NCI-H128 (cell line): ENCODE results near the gene IL1RAPL2.
"Not testable (repeated sequence)": the region's sequence is repeated elsewhere in the genome, so short reads cannot be mapped to it uniquely, and the experiment has no call there.

Experiments
- DNase-seq: peaks from one replicate; lab custom pipeline; 2025; ENCODE audit not compliant: unreplicated experiment; lab: John Stamatoyannopoulos, UW

The IL1RAPL2 gene

GRCh38 chrX:105006103-105006502 is 440.1 kb downstream of the IL1RAPL2 start:
- no peak for DNase-seq

GRCh38 chrX:105006996-105007395 is 441.0 kb downstream of the IL1RAPL2 start:
- DNase-seq: no peak

GRCh38 chrX:105013719-105014118 is 447.7 kb downstream of the IL1RAPL2 start:
- DNase-seq: no peak

DNA sequence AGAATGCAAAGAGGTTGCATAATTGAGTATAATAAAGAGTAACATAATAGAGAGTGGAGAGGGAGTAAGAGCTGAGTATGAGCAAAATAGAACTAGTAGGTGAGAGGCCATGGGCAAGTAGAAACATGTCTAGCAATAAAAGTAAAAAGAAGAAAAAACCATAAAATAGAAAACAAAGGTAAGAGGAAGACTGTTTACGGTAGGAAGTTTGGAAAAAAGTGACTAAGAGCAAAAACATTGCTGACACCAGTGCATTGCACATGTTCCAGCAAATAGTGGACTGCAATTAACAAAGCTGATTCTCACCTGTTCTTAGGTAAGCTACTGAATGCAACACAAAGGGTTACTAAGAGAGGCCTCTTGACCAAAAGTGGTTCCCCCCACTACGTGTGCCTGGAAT is 451.6 kb downstream of the IL1RAPL2 start:
- DNase-seq: no peak

DNA sequence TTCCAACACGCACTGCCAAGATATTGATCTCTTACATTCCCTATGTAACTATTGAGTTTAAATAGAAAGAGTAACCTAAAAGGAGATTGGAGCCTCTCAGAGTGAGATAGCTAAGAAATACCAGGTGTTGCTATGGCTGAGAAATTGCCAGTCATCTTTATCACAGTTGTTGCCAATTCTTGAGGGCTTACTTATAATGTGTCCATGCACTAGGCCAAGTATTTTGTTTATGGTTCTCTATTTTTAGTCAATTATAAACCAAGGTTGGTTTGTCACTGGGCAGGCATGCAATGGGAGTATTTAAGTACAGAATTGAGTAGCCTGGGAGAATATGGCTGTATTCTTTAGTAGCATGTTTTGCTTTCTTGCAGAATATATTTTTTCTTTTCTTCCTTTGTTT is 452.9 kb downstream of the IL1RAPL2 start:
- no peak for DNase-seq

DNA sequence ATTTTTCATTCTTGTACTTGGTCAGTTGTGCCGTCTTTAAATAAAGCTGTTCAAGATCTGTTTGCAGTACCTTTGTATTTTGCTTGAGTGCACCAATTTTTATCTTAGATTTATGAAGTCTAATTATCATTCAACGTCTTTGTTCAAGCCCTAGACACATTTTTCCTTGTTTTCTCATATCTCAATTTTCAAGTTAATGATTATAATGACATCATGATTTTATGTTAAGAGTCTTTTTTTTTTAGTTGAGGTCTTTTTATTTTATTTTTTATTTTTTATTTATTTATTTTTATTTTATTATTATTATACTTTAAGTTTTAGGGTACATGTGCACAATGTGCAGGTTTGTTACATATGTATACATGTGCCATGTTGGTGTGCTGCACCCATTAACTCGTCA is 463.0 kb downstream of the IL1RAPL2 start:
- DNase-seq: not testable (repeated sequence)

GRCh38 chrX:105038672-105039328 is 472.8 kb downstream of the IL1RAPL2 start:
- no peak for DNase-seq

DNA sequence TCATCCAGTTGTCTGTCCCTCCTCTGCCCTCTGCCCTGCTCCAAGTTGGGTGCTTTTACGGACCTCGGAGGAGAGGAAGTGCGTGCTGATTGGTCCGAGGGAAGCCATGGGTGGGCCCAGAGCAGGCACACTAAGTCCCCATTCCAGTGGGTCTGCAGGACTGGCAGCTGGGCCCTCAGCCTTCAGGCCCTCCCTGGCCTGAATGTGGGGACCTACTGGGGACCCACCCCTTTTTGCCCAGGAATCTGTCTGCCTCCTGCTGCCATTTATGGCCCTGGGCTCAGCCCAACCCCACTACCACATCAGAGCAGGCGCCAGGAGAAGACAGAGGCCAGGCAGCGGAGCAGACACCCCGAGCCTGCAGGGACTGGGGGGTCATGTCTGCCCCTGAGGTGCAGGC is 484.9 kb downstream of the IL1RAPL2 start:
- DNase-seq: no peak

- no peak for DNase-seq
Observed at GRCh38 chrX:105051364-105051763, 485.4 kb downstream of the IL1RAPL2 start.

- DNase-seq: no peak
Observed at GRCh38 chrX:105052926-105053325, 486.9 kb downstream of the IL1RAPL2 start.

GRCh38 chrX:105063743-105064142 is 497.7 kb downstream of the IL1RAPL2 start:
- DNase-seq: no peak

DNA sequence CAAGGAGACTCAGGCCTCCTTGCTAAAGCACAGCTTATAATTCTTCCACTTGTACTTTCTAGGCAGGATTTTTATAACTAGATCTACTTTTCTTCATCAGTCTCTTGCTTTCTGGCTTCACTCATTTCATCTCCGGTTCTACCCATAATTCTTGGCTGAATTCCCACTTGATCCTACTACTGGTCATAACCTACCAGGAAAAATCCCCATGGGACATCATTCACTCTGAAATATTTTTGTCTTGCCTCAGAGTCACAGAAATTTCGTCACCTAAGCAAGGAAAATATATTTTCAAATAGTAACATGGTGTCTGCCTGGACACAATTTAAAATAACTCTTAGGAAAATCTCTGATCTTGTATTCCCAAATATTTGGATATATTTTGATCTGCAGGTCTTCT is 532.2 kb downstream of the IL1RAPL2 start:
- no peak for DNase-seq

- no peak for DNase-seq
Observed at GRCh38 chrX:105098812-105099211, 532.8 kb downstream of the IL1RAPL2 start.

GRCh38 chrX:105101378-105101777 is 535.4 kb downstream of the IL1RAPL2 start:
- no peak for DNase-seq

DNA sequence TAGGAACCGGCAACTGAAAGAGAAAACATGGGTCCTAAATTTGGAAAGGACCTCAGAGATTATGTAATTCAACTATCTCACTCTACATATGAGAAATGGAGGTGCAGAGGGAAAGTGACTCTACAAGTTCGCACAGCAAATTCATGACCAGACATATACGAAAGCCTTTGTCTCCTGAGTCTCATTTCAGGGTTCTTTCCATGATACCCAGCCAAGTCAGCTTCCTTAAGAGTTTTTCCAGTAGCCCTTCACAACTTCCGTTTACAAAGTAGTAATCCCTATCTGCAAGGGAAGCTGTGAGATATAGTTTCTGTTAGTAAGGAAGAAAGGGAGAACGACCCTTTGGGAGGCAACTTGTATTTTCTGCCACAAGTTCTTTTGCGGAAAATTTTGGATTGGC is 543.9 kb downstream of the IL1RAPL2 start:
- no peak for DNase-seq

DNA sequence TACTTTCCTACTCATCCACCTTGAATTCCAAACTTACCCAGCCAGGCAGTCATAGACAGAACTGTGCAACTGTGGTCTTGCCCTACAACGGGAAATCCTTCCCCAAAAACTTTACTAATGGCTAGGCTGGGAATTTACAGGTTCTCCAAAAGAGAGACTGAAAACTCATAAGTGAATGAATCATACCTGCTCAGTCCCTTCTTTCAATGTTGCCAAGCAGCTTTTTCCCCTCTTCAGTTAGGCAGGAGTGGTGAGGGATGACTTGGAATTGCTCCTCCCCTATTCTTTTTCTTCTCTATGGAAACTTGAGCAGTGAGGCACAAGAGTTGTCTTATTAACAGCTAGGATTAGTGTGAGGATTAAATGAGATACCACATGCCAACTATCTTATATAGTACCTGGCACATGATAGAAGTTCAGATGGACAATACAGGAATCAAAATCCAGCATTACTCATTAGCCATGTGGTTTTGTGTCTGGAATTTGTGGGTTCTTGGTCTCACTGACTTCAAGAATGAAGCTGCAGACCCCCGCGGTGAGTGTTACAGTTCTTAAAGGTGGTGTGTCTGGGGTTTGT is 548.6 kb downstream of the IL1RAPL2 start:
- DNase-seq: no peak

DNA sequence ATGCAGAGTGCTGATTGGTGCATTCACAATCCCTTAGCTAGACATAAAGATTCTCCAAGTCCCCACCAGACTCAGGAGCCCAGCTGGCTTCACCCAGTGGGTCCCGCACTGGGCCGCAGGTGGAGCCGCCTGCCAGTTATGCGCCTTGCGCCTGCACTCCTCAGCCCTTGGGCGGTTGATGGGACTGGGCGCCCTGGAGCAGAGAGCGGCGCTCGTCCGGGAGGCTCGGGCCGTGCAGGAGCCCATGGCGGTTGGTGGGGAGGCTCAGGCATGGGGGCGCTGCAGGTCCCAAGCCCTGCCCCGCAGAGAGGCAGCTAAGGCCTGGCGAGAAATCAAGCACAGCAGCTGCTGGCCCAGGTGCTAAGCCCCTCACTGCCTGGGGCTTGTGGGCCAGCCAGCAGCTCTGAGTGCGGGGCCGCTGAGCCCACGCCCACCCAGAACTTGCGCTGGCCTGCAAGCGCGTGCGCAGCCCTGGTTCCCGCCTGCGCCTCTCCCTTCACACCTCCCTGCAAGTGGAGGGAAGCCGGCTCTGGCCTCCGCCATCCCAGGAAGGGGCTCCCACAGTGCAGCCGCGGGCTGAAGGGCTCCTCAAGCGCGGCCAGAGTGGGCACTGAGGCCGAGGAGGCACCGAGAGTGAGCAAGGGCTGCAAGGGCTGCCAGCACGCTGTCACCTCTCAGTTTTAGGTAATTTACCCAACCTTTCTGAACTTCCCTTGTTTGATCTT is 549.8 kb downstream of the IL1RAPL2 start:
- DNase-seq: not testable (repeated sequence)

DNA sequence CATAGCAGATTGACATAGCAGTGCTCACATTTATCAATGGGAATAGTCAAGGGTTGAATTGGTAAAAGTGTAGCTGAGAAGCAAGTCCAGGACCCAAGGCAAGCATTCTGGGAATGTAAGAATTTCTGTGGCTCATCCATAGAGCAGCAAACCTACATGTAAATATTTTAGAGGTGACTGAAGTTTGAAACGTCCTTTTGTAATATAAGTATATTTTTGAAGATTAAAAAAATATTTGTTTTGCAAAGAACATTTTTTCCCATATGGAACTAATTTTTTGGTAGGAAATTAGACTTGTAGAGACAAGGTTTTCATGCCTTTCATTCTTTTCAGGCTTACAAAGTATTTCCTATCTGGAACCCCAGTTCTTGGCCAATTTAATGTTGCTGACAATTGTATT is 550.5 kb downstream of the IL1RAPL2 start:
- DNase-seq: no peak

GRCh38 chrX:105117621-105118020 is 551.6 kb downstream of the IL1RAPL2 start:
- no peak for DNase-seq

- no peak for DNase-seq
Observed at GRCh38 chrX:105120463-105120862, 554.5 kb downstream of the IL1RAPL2 start.

DNA sequence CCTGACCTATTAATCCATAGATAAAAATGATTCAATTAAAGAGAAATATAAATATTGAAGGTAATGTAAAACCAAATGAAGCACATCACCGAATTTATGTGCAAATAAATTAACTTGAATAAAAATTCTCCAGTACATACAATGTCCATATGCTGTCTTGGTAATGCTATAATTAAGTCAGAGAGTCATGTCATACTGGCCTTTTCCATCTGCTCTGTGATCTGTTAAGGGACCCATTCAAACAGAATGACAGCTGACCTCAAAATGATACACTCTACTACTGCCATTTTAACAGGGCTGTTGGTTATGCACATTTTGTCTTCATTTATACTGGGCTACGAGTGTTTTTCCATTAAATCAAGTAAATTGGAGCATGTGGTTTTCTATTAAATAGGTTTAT is 555.2 kb downstream of the IL1RAPL2 start:
- DNase-seq: no peak

- DNase-seq: no peak
Observed at GRCh38 chrX:105126201-105126600, 560.2 kb downstream of the IL1RAPL2 start.
